ENCODE data around the gene LTO1. TPM values are rescaled to one million over a fixed set of nuclear protein-coding genes. Genes with fewer than 3 reads are reported as not detected.

The LTO1 gene
- total RNA-seq, 4 donors from 2014 or later, result 28.3 to 131 (median 54.6) TPM

- Histone ChIP-seq H3K27ac (no peak overlapping the region), H3K36me3 (no peaks in the 10 kb centered on the region), H3K4me3 (no peak overlapping the region), H3K27me3 (peaks cover 9% of the 10 kb centered on the region), H3K9me3 (no peaks in the 10 kb centered on the region), H3K4me1 (peaks cover 13 to 27% (median 21%) of the 10 kb centered on the region in 4 donors)
- intact Hi-C loops (cut with DNase I; ENCODE audit: low total_unique reads) (no loop called here), in situ Hi-C loops (cut with MboI; ENCODE audit: low pct_ligation_motif_present in 1 of 4, low pct_unique_long_range_greater_than_20kb in 1 of 4, low sequenced_read_pairs in 3 of 4) (loop anchor here in 2 of 4 donors (10.0 to 25.0 kb wide), 2 partner anchors 209 to 542 kb away; no protein-coding TSS in a partner anchor)
- 85% methylated on average over 29 of the region's 32 CpGs; no CpG with 5 or more reads in 1 of the 2 donors for WGBS, 2 donors (ENCODE audit: low coverage in 1 of 2)
- DNase-seq, result no peak
- no peak for TF ChIP-seq POLR2A (IDR thresholded peaks at IDR 0.05)
- no peak for TF ChIP-seq POLR2AphosphoS5 (IDR thresholded peaks at IDR 0.05)
- TF ChIP-seq CTCF (IDR thresholded peaks at IDR 0.05), result no peak
- no peak for TF ChIP-seq EP300 (IDR thresholded peaks at IDR 0.05; ENCODE audit: low read depth)
Observed at GRCh38 chr11:69646493-69647389, 28.4 kb downstream of the LTO1 start.

- Histone ChIP-seq H3K4me1 (peaks cover 13 to 31% (median 26%) of the 10 kb centered on the region in 4 donors), H3K4me3 (no peak overlapping the region), H3K9me3 (no peaks in the 10 kb centered on the region), H3K27ac (no peak overlapping the region), H3K36me3 (no peaks in the 10 kb centered on the region), H3K27me3 (peaks cover 14% of the 10 kb centered on the region)
- no peak for TF ChIP-seq EP300 (IDR thresholded peaks at IDR 0.05; ENCODE audit: low read depth)
- TF ChIP-seq POLR2A (IDR thresholded peaks at IDR 0.05), result no peak
- TF ChIP-seq CTCF (IDR thresholded peaks at IDR 0.05), result no peak
- TF ChIP-seq POLR2AphosphoS5 (IDR thresholded peaks at IDR 0.05), result no peak
- intact Hi-C loops (cut with DNase I; ENCODE audit: low total_unique reads), result no loop called here
- WGBS, 2 donors (ENCODE audit: low coverage in 1 of 2), result 50 to 77% methylated on average over 2 to 30 of the region's 30 CpGs
- in situ Hi-C loops (cut with MboI; ENCODE audit: low pct_ligation_motif_present in 1 of 4, low pct_unique_long_range_greater_than_20kb in 1 of 4, low sequenced_read_pairs in 3 of 4), result loop anchor here in 2 of 4 donors (10.0 to 25.0 kb wide), 2 partner anchors 209 to 541 kb away; no protein-coding TSS in a partner anchor
- no peak for DNase-seq
Observed at GRCh38 chr11:69645801-69646492, 29.2 kb downstream of the LTO1 start.

GRCh38 chr11:69644962-69645675 lies 30.0 kb downstream of the LTO1 start:
- 76% methylated on average over 16 of the region's 20 CpGs; no CpG with 5 or more reads in 1 of the 2 donors for WGBS, 2 donors (ENCODE audit: low coverage in 1 of 2)

More at GRCh38 chr11:69644962-69645675, 30.0 kb downstream of the LTO1 start:
- no peaks in the 10 kb centered on the region for H3K36me3 ChIP-seq
- no peaks in the 10 kb centered on the region for H3K9me3 ChIP-seq
- in situ Hi-C loops (cut with MboI; ENCODE audit: low pct_ligation_motif_present in 1 of 4, low pct_unique_long_range_greater_than_20kb in 1 of 4, low sequenced_read_pairs in 3 of 4), result loop anchor here in 2 of 4 donors (5.0 to 25.0 kb wide), 3 partner anchors 208 to 540 kb away; partner anchors contain the start of gene MYEOV (in 1 of the 2)
- H3K27ac ChIP-seq, result peak overlapping the region in 3 of 4 donors; percentile 6 to 89 (median 41)
- H3K27me3 ChIP-seq, result peaks cover 21% of the 10 kb centered on the region
- no peak for DNase-seq
- H3K4me1 ChIP-seq, result peaks cover 17 to 39% (median 34%) of the 10 kb centered on the region in 4 donors
- H3K4me3 ChIP-seq, result no peak overlapping the region
- intact Hi-C loops (cut with DNase I; ENCODE audit: low total_unique reads), result no loop called here
- TF ChIP-seq EP300 (IDR thresholded peaks at IDR 0.05; ENCODE audit: low read depth) (no peak), POLR2A (IDR thresholded peaks at IDR 0.05) (no peak), CTCF (IDR thresholded peaks at IDR 0.05) (no peak), POLR2AphosphoS5 (IDR thresholded peaks at IDR 0.05) (no peak)

Measured in transverse colon (tissue), 4 donors.